Measurements from ENCODE around the gene MRPS6.

- TF ChIP-seq SIN3A (IDR thresholded peaks at IDR 0.05; ENCODE audit: borderline replicate concordance, insufficient read depth, low read length) (no peak), POLR2AphosphoS5 (IDR thresholded peaks at IDR 0.05; ENCODE audit: low read depth, low read length) (no peak), TAF1 (IDR thresholded peaks at IDR 0.05; ENCODE audit: borderline replicate concordance, insufficient read depth, low read length) (no peak), REST (IDR thresholded peaks at IDR 0.05; ENCODE audit: insufficient read depth in 1 of 2, low read depth in 2 of 2, low read length in 2 of 2) (no peak)
Observed at GRCh38 chr21:34128124-34128523, 54.7 kb downstream of the MRPS6 start.

Measured in PFSK-1 (cell line).